Hematopoietic multipotent progenitor cell treated with erythropoietin and hydrocortisone succinate and interleukin-3 and kit ligand, for 15 days (in vitro differentiated cells): ENCODE measurements around the gene TIMMDC1.
A peak's percentile ranks its signal among the peaks of the same experiment; 100 is the strongest.
"Not testable (repeated sequence)": the region's sequence is repeated elsewhere in the genome, so short reads cannot be mapped to it uniquely, and the experiment has no call there.

Experiments used
- DNase-seq: peaks from one replicate; pipeline ENCODE4 v3.0.0-alpha.2; 2015; ENCODE audit warnings: low spot score

Gene TIMMDC1

DNA sequence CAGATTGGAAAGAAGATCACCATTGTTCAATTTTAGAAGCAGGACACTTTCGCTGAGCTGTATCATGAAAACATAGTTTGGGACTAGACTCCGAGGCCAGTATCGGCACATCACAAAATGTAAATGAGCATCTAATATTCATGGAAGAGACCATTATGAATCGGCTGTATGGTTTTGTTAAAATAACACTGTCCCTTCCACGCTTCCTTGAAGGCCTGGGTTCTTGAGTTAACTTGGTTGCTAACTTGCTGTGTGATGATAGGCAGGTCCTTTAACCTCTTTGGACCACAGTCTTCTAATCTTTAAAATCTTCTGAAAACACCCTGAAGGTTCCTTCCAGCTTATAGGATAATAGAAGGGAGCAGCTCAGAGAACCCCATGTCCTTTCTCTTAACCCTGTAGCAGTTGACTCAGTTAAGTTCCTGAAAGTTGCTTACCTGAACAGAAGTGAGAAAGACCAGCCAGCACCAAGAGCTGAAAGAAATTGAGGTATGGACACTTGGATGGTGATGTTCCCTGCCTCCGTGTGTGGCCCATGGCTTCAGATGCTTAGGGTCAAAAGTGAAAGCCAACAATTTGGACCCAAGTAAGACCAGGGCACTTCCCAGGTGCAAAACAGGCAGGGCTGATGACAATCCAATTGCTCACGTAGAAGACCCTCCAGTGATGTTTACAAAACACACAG is 59.0 kb downstream of the TIMMDC1 start:
- no peak for DNase-seq

GRCh38 chr3:119557877-119558269 is 59.5 kb downstream of the TIMMDC1 start:
- peak; percentile 63 for DNase-seq

- DNase-seq, result peak; percentile 30
Measured at GRCh38 chr3:119558626-119559317, 60.4 kb downstream of the TIMMDC1 start.

GRCh38 chr3:119559441-119559963 is 61.2 kb downstream of the TIMMDC1 start, which contains the start of gene CD80:
Gene CD80 (minus strand): TSS chr3:119559614. CDS start chr3:119557728, 1,886 bp downstream.
- DNase-seq, result peak; percentile 74

DNA sequence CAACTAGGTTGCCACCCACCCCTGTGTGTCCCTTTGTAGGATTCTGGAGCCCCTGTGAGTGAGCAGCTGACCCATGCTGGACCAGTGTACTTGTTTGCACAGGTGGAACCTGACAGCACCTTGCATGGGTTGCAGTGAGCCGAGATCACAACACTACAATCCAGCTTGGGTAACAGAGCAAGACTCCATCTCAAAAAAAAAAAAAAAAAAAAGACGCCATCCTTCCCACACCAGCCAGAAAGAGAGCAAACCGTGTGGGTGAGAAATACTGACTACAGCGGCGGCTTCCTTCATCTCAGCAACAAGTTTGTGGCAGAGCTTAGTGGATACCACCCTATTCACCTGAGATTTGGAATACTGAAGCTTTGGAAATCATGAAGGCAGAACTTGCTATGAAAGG is 61.8 kb downstream of the TIMMDC1 start:
- no peak for DNase-seq

GRCh38 chr3:119562307-119562961 is 64.1 kb downstream of the TIMMDC1 start:
- no peak for DNase-seq

DNA sequence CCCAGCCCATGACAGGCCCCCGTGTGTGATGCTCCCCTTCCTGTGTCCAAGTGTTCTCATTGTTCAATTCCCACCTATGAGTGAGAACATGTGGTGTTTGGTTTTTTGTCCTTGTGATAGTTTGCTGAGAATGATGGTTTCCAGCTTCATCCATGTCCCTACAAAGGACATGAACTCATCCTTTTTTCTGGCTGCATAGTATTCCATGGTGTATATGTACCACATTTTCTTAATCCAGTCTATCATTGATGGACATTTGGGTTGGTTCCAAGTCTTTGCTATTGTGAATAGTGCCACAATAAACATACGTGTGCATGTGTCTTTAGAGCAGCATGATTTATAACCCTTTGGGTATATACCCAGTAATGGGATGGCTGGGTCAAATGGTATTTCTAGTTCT is 65.0 kb downstream of the TIMMDC1 start:
- DNase-seq, result not testable (repeated sequence)

GRCh38 chr3:119569156-119569555 is 70.8 kb downstream of the TIMMDC1 start:
- DNase-seq, result no peak

DNA sequence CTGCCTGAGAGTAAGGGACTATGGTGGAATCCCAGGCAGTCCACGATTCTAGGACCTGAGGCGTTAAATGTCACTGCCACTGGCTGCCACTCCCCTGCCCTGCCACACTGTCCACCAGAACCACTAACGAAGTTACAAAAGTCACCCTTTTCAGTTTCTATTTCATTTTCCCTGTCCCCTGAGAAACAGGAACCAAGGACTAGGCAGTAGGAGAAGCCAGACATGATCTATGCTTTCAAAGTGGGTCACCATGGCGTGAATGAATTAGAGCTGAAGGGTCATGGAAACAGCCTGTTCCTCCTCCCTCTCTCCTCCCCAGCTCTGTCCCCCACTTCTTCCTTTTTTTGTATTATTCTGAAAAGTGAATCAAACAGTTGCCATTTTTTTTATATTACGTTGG is 71.9 kb downstream of the TIMMDC1 start:
- DNase-seq, result no peak

DNA sequence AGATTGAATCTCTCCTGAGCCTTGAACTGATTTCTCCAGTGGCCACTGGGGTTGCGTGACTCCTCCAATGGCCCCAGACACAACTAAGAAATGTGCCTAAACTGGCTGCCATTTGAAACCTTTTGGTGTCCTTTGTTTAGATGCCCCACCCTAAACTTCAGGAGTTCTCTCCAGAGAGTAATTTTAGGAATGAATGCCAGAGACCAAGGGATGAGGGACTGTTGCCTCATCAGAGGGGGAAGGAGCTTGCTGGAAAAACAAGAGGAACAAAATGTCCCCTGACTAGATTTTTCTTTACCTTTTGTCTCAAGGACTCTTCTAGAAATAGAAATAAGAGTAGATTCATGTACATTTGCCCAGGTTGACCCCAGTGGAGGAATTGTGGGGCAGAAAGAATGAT is 72.9 kb downstream of the TIMMDC1 start:
- no peak for DNase-seq

GRCh38 chr3:119571688-119572087 is 73.3 kb downstream of the TIMMDC1 start:
- DNase-seq, result no peak
